ENCODE data around the gene PPP6R2. TPM values are rescaled to one million over a fixed set of nuclear protein-coding genes. Genes with fewer than 3 reads are reported as not detected.

The PPP6R2 gene
- total RNA-seq, 4 donors from 2014 or later = 35.6 to 50.8 (median 45.6) TPM

GRCh38 chr22:50314455-50315288 is 28.5 kb upstream of the PPP6R2 start:
- intact Hi-C loops (cut with DNase I) = no loop called here
- no peaks in the 10 kb centered on the region for H3K27me3 ChIP-seq
- DNase-seq = no peak
- H3K9me3 ChIP-seq = no peaks in the 10 kb centered on the region
- H3K4me1 ChIP-seq = peaks cover 8 to 28% (median 8%) of the 10 kb centered on the region in 3 donors
- WGBS, 2 donors = 49 to 55% methylated on average over 11 to 22 of the region's 33 CpGs
- peak overlapping the region in 2 of 4 donors; percentile 57 to 63 for H3K27ac ChIP-seq
- H3K36me3 ChIP-seq = no peaks in the 10 kb centered on the region
- H3K4me3 ChIP-seq = peak overlapping the region in 2 of 4 donors; percentile 26 to 48
- TF ChIP-seq CTCF (IDR thresholded peaks at IDR 0.05) = no peak
- peak in 1 of 4 donors; percentile 37 for TF ChIP-seq POLR2A (IDR thresholded peaks at IDR 0.05)

- Histone ChIP-seq H3K4me3 (no peak overlapping the region), H3K36me3 (no peaks in the 10 kb centered on the region), H3K27me3 (no peaks in the 10 kb centered on the region), H3K4me1 (peaks cover 8 to 28% (median 8%) of the 10 kb centered on the region in 3 donors), H3K9me3 (no peaks in the 10 kb centered on the region), H3K27ac (peak overlapping the region in 1 of 4 donors; percentile 63)
- no peak for DNase-seq
- TF ChIP-seq POLR2A (IDR thresholded peaks at IDR 0.05) (no peak), CTCF (IDR thresholded peaks at IDR 0.05) (no peak)
- intact Hi-C loops (cut with DNase I) = no loop called here
- WGBS, 2 donors = 80 to 83% methylated on average over 9 to 13 of the region's 18 CpGs
These were observed 27.6 kb upstream of the PPP6R2 start for GRCh38 chr22:50315289-50316113.

GRCh38 chr22:50316114-50317065 is 26.7 kb upstream of the PPP6R2 start:
- Histone ChIP-seq H3K4me3 (no peak overlapping the region), H3K36me3 (no peaks in the 10 kb centered on the region), H3K27ac (no peak overlapping the region), H3K27me3 (no peaks in the 10 kb centered on the region), H3K9me3 (no peaks in the 10 kb centered on the region), H3K4me1 (peaks cover 8 to 28% (median 8%) of the 10 kb centered on the region in 3 donors)
- WGBS, 2 donors = 80 to 91% methylated on average over 2 to 23 of the region's 45 CpGs
- intact Hi-C loops (cut with DNase I) = no loop called here
- no peak for TF ChIP-seq POLR2A (IDR thresholded peaks at IDR 0.05)
- TF ChIP-seq CTCF (IDR thresholded peaks at IDR 0.05) = no peak
- no peak for DNase-seq

GRCh38 chr22:50317178-50317577 is 25.9 kb upstream of the PPP6R2 start:
- intact Hi-C loops (cut with DNase I) = no loop called here
- Histone ChIP-seq H3K27me3 (no peaks in the 10 kb centered on the region), H3K4me1 (peaks cover 8 to 28% (median 8%) of the 10 kb centered on the region in 3 donors), H3K4me3 (no peak overlapping the region), H3K27ac (no peak overlapping the region), H3K9me3 (no peaks in the 10 kb centered on the region), H3K36me3 (no peaks in the 10 kb centered on the region)
- WGBS, 2 donors = 83 to 92% methylated on average over 1 to 4 of the region's 9 CpGs
- no peak for DNase-seq
- TF ChIP-seq CTCF (IDR thresholded peaks at IDR 0.05) (no peak), POLR2A (IDR thresholded peaks at IDR 0.05) (no peak)
